Measurements from ENCODE around the gene NECAP2. TPM values are rescaled to one million over a fixed set of nuclear protein-coding genes. Genes with fewer than 3 reads are reported as not detected.
"Not testable (repeated sequence)": the region's sequence is repeated elsewhere in the genome, so short reads cannot be mapped to it uniquely, and the experiment has no call there.

NECAP2 gene
- total RNA-seq, 1 donor from 2014 or later = 46.4 TPM

- no peak for DNase-seq (ENCODE audit: low spot score)
Measured at GRCh38 chr1:16459352-16459925, 18.9 kb downstream of the NECAP2 start.

GRCh38 chr1:16461681-16462080, 21.2 kb downstream of the NECAP2 start:
- DNase-seq (ENCODE audit: low spot score) = no peak

GRCh38 chr1:16462773-16463330, 22.3 kb downstream of the NECAP2 start:
- no peak for DNase-seq (ENCODE audit: low spot score)

- no peak for DNase-seq (ENCODE audit: low spot score)
Measured at GRCh38 chr1:16464917-16465625, 24.5 kb downstream of the NECAP2 start.

GRCh38 chr1:16468558-16468957, 28.0 kb downstream of the NECAP2 start:
- DNase-seq (ENCODE audit: low spot score) = no peak

- no peak for DNase-seq (ENCODE audit: low spot score)
Measured at GRCh38 chr1:16474166-16474800, 33.8 kb downstream of the NECAP2 start.

GRCh38 chr1:16474891-16475290, 34.4 kb downstream of the NECAP2 start:
- not testable (repeated sequence) for DNase-seq (ENCODE audit: low spot score)

- not testable (repeated sequence) for DNase-seq (ENCODE audit: low spot score)
Measured at GRCh38 chr1:16475771-16476770, 35.5 kb downstream of the NECAP2 start.

- no peak for DNase-seq (ENCODE audit: low spot score)
Measured at GRCh38 chr1:16478091-16478490, 37.6 kb downstream of the NECAP2 start.

- DNase-seq (ENCODE audit: low spot score) = not testable (repeated sequence)
Measured at GRCh38 chr1:16483146-16483545, 42.6 kb downstream of the NECAP2 start.

GRCh38 chr1:16483639-16484500, 43.3 kb downstream of the NECAP2 start:
- not testable (repeated sequence) for DNase-seq (ENCODE audit: low spot score)

- no peak for DNase-seq (ENCODE audit: low spot score)
Measured at GRCh38 chr1:16484501-16484835, 43.9 kb downstream of the NECAP2 start.

- no peak for DNase-seq (ENCODE audit: low spot score)
Measured at GRCh38 chr1:16484931-16485330, 44.4 kb downstream of the NECAP2 start.

GRCh38 chr1:16486316-16486715, 45.8 kb downstream of the NECAP2 start:
- DNase-seq (ENCODE audit: low spot score) = not testable (repeated sequence)

- not testable (repeated sequence) for DNase-seq (ENCODE audit: low spot score)
Measured at GRCh38 chr1:16487011-16487410, 46.5 kb downstream of the NECAP2 start.

- not testable (repeated sequence) for DNase-seq (ENCODE audit: low spot score)
Measured at GRCh38 chr1:16489195-16489880, 48.8 kb downstream of the NECAP2 start.

GRCh38 chr1:16491056-16491675, 50.6 kb downstream of the NECAP2 start:
- DNase-seq (ENCODE audit: low spot score) = no peak

GRCh38 chr1:16492937-16493336, 52.4 kb downstream of the NECAP2 start:
- DNase-seq (ENCODE audit: low spot score) = not testable (repeated sequence)

GRCh38 chr1:16493731-16494130, 53.2 kb downstream of the NECAP2 start:
- not testable (repeated sequence) for DNase-seq (ENCODE audit: low spot score)
